HG03460 (cell line): Measurements from ENCODE around the gene GTPBP1.

Source experiments
- ATAC-seq: cut with Tn5 transposase; IDR thresholded peaks from one replicate; pipeline ENCODE4 v1.9.1; 2021; ENCODE audit not compliant: unreplicated experiment

GTPBP1 gene

GRCh38 chr22:38705235-38706100 lies at the start of gene GTPBP1:
Gene GTPBP1 (plus strand): TSS chr22:38705944. CDS start chr22:38705956, 12 bp downstream.
- ATAC-seq = peak; percentile 66

GRCh38 chr22:38656256-38657044 lies 49.3 kb upstream of the GTPBP1 start, which contains the start of the genes CBY1 and FAM227A:
Gene CBY1 (plus strand): TSS chr22:38656638. CDS start chr22:38668055, 11,417 bp downstream.
Gene FAM227A (minus strand): TSS chr22:38656392. CDS start chr22:38650168, 6,224 bp downstream.
- peak; percentile 54 for ATAC-seq

GRCh38 chr22:38657045-38657909 lies 48.5 kb upstream of the GTPBP1 start:
- peak; percentile 45 for ATAC-seq

GRCh38 chr22:38674888-38675287 lies 30.9 kb upstream of the GTPBP1 start:
- no peak for ATAC-seq

- ATAC-seq = no peak
Observed at GRCh38 chr22:38675833-38676232, 29.9 kb upstream of the GTPBP1 start.

- ATAC-seq = peak; percentile 96
Observed at GRCh38 chr22:38681582-38682335, 24.0 kb upstream of the GTPBP1 start, which contains the start of gene TOMM22. Gene TOMM22 (plus strand): TSS chr22:38681957. CDS start chr22:38681979, 22 bp downstream.

GRCh38 chr22:38684895-38685294 lies 20.8 kb upstream of the GTPBP1 start:
- no peak for ATAC-seq

- ATAC-seq = no peak
Observed at GRCh38 chr22:38685761-38686160, 20.0 kb upstream of the GTPBP1 start.

GRCh38 chr22:38689651-38690050 lies 16.1 kb upstream of the GTPBP1 start:
- ATAC-seq = no peak

GRCh38 chr22:38694049-38694448 lies 11.7 kb upstream of the GTPBP1 start:
- ATAC-seq = no peak

- ATAC-seq = no peak
Observed at GRCh38 chr22:38694940-38695339, 10.8 kb upstream of the GTPBP1 start.

- ATAC-seq = no peak
Observed at GRCh38 chr22:38696606-38697424, 8.9 kb upstream of the GTPBP1 start.

- no peak for ATAC-seq
Observed at GRCh38 chr22:38697425-38698089, 8.2 kb upstream of the GTPBP1 start.

GRCh38 chr22:38698407-38699094 lies 7.2 kb upstream of the GTPBP1 start:
- no peak for ATAC-seq

- ATAC-seq = no peak
Observed at GRCh38 chr22:38699143-38699542, 6.6 kb upstream of the GTPBP1 start.

- no peak for ATAC-seq
Observed at GRCh38 chr22:38699784-38700183, 6.0 kb upstream of the GTPBP1 start.

- no peak for ATAC-seq
Observed at GRCh38 chr22:38700270-38700788, 5.4 kb upstream of the GTPBP1 start.
